GM12878 (cell line): ENCODE data around the gene NAA10. TPM values are rescaled to one million over a fixed set of nuclear protein-coding genes. Genes with fewer than 3 reads are reported as not detected.

Source experiments
- ATF3 ChIP-seq: IDR thresholded peaks from 2 replicates; pipeline ENCODE4 v1.6.1; 2011; ENCODE audit warnings: low read depth, mild to moderate bottlenecking, low read length, moderate library complexity, borderline replicate concordance; ENCODE audit errors: extremely low read depth
- BACH1 ChIP-seq: fragments of 450-650 bp; IDR thresholded peaks from 2 replicates; pipeline ENCODE4 v1.6.1; 2017; ENCODE audit warnings: mild to moderate bottlenecking, borderline replicate concordance
- BCL11A ChIP-seq: IDR thresholded peaks from 2 replicates; pipeline ENCODE4 v1.6.1; 2011; ENCODE audit warnings: low read depth, low read length
- BHLHE40 ChIP-seq, 2 experiments: fragments of 450-650 bp in 1 of 2; IDR thresholded peaks; 2 replicates each; pipeline ENCODE4 v1.6.1; 2011 to 2017; ENCODE audit warnings: low read depth in 2 of 2, borderline replicate concordance in 1 of 2, improper control_type of control experiment in 1 of 2, low read length in 1 of 2, mild to moderate bottlenecking in 1 of 2
- CBFB ChIP-seq: IDR thresholded peaks from 2 replicates; pipeline ENCODE4 v1.6.1; 2016; ENCODE audit warnings: antibody characterized with exemption, low read depth
- ESRRA ChIP-seq: IDR thresholded peaks from 2 replicates; pipeline ENCODE4 v1.6.1; 2012; ENCODE audit warnings: mild to moderate bottlenecking, low read length, improper control_type of control experiment
- FOXK2 ChIP-seq: fragments of 450-650 bp; IDR thresholded peaks from 2 replicates; pipeline ENCODE4 v1.6.1; 2017; ENCODE audit warnings: mild to moderate bottlenecking, moderate library complexity
- IKZF1 ChIP-seq: fragments of 450-650 bp; conservative IDR thresholded peaks from 2 replicates; pipeline ENCODE4 v1.6.1; 2017; ENCODE audit warnings: antibody characterized with exemption, mild to moderate bottlenecking
- MEF2B ChIP-seq: fragments of 450-650 bp; IDR thresholded peaks from 2 replicates; pipeline ENCODE4 v1.6.1; 2018; ENCODE audit warnings: mild to moderate bottlenecking, moderate library complexity; ENCODE audit not compliant: partially characterized antibody, poor library complexity, severe bottlenecking
- NBN ChIP-seq: fragments of 450-650 bp; IDR thresholded peaks from 2 replicates; pipeline ENCODE4 v1.6.1; 2016
- NRF1 ChIP-seq: conservative IDR thresholded peaks from 2 replicates; pipeline ENCODE4 v1.6.1; 2011; ENCODE audit warnings: mild to moderate bottlenecking, low read depth, low read length, improper control_type of control experiment
- PAX5 ChIP-seq: IDR thresholded peaks from 2 replicates; pipeline ENCODE4 v1.6.1; 2011; ENCODE audit warnings: low read depth, low read length, borderline replicate concordance
- PML ChIP-seq: IDR thresholded peaks from 2 replicates; pipeline ENCODE4 v1.6.1; 2012; ENCODE audit warnings: low read length, inconsistent platforms
- RBBP5 ChIP-seq: fragments of 200-600 bp; sonication (generic); conservative IDR thresholded peaks from 2 replicates; pipeline ENCODE4 v1.6.1; 2016
- RELA ChIP-seq: fragments of 450-650 bp; IDR thresholded peaks from 2 replicates; pipeline ENCODE4 v1.8.0; 2014; ENCODE audit warnings: borderline replicate concordance; ENCODE audit not compliant: partially characterized antibody
- SMARCA5 ChIP-seq: fragments of 450-650 bp; IDR thresholded peaks from 2 replicates; pipeline ENCODE4 v1.6.1; 2017; ENCODE audit warnings: mild to moderate bottlenecking
- SMC3 ChIP-seq: IDR thresholded peaks from 2 replicates; pipeline ENCODE4 v1.6.1; 2011; ENCODE audit warnings: low read length, improper control_type of control experiment, borderline replicate concordance
- SP1 ChIP-seq: IDR thresholded peaks from one replicate; pipeline ENCODE4 v1.6.1; 2011; ENCODE audit warnings: low read depth, low read length
- SREBF2 ChIP-seq: IDR thresholded peaks from 2 replicates; pipeline ENCODE4 v1.6.1; 2012; ENCODE audit warnings: mild to moderate bottlenecking, low read length
- SUPT20H ChIP-seq: IDR thresholded peaks from 2 replicates; pipeline ENCODE4 v1.6.1; 2011; ENCODE audit warnings: low read depth, mild to moderate bottlenecking, low read length, moderate library complexity, borderline replicate concordance; ENCODE audit not compliant: control insufficient read depth
- TCF12 ChIP-seq: IDR thresholded peaks from 2 replicates; pipeline ENCODE4 v1.6.1; 2011; ENCODE audit warnings: low read depth, mild to moderate bottlenecking, low read length
- ZBTB40 ChIP-seq: fragments of 450-650 bp; IDR thresholded peaks from 2 replicates; pipeline ENCODE4 v1.6.1; 2016; ENCODE audit warnings: mild to moderate bottlenecking, moderate library complexity, borderline replicate concordance
- ZNF217 ChIP-seq: fragments of 450-650 bp; IDR thresholded peaks from 2 replicates; pipeline ENCODE4 v1.6.1; 2017; ENCODE audit warnings: antibody characterized with exemption, mild to moderate bottlenecking
- ZNF687 ChIP-seq: fragments of 450-650 bp; IDR thresholded peaks from 2 replicates; pipeline ENCODE4 v1.6.1; 2017; ENCODE audit warnings: mild to moderate bottlenecking, moderate library complexity
- polyA plus RNA-seq, 11 experiments: library from polyadenylated mRNA; depleted of rRNA in 4 of 11; unstranded in 6 of 11; stranded (reverse) in 5 of 11; fragments of >200 nt; fragmentation: Nextera tagmentation in 4 of 11; fragmentation: Illumina TruSeq in 1 of 11; extraction: Ambion mirVana in 4 of 11; extraction: Trizol in 1 of 11; gene quantifications; 1 replicate in 1 of 11; 2 replicates in 10 of 11; pipeline versions ENCODE4 v1.2.1 to v1.2.3, GENCODE V29; 2011 to 2016; ENCODE audit warnings: inconsistent platforms in 2 of 11, missing spikeins in 2 of 11, low read depth in 1 of 11
- total RNA-seq, 4 experiments: library from RNA; depleted of rRNA in 3 of 4; stranded (reverse); fragments of >200 nt in 3 of 4; fragmentation: Illumina TruSeq in 1 of 4; extraction: Trizol in 1 of 4; gene quantifications; 2 replicates each; pipeline versions ENCODE4 v1.2.1 to v1.2.3, GENCODE V29; 2013 to 2021

NAA10 gene
- total and polyA plus RNA-seq, 10 of the 15 experiments (the other 5 are each of a cell fraction or from before 2014, with no cell fraction given): 7.9 to 212 (median 98.9) TPM

- 0 out of 2 replicates have a peak, but pooled peaks have one; percentile 8 for TF ChIP-seq TCF12
- TF ChIP-seq RELA: no peak
- no peak for TF ChIP-seq SMC3
- peak; percentile 80 for TF ChIP-seq ZNF687
- peak; percentile 67 for TF ChIP-seq IKZF1
- no peak for TF ChIP-seq NRF1
- peak; percentile 86 for TF ChIP-seq BACH1
- TF ChIP-seq PAX5: no peak
- TF ChIP-seq MEF2B: no peak
- no peak for TF ChIP-seq RBBP5
- TF ChIP-seq PML: peak; percentile 65; the same call in 1 of the 2 replicates
- TF ChIP-seq BCL11A: no peak
- no peak for TF ChIP-seq SUPT20H
- no peak; the same call in 1 of the 2 replicates for TF ChIP-seq CBFB
- no peak for TF ChIP-seq SP1
- 0 out of 2 replicates have a peak, but pooled peaks have one; percentile 25 for TF ChIP-seq ZNF217
- TF ChIP-seq NBN: no peak
- TF ChIP-seq SMARCA5: no peak
- peak; percentile 36 to 67; a peak in 3 of 4 replicates for TF ChIP-seq BHLHE40 (IDR thresholded peaks at IDR 0.05; ENCODE audit: borderline replicate concordance in 1 of 2, low read depth in 2 of 2, low read length in 1 of 2)
- no peak for TF ChIP-seq ESRRA
- no peak for TF ChIP-seq ZBTB40
- no peak for TF ChIP-seq FOXK2
- no peak for TF ChIP-seq ATF3
- TF ChIP-seq SREBF2: no peak
Observed at GRCh38 chrX:153925739-153926551, 8.9 kb downstream of the NAA10 start, which contains the start of gene ARHGAP4 (continued).
